Stimulated activated CD8-positive, alpha-beta memory T cell treated with anti-CD3 and anti-CD28 coated beads, Interleukin-7, amount 100 ng/mL, for 1 hour (primary cell): ENCODE measurements around the gene CCNE1.

Experiments used
- DNase-seq, 2 donors: peaks; one replicate each; pipeline ENCODE4 v3.0.0-alpha.2; 2020; ENCODE audit warnings: low read depth in 2 of 2

The CCNE1 gene

DNA sequence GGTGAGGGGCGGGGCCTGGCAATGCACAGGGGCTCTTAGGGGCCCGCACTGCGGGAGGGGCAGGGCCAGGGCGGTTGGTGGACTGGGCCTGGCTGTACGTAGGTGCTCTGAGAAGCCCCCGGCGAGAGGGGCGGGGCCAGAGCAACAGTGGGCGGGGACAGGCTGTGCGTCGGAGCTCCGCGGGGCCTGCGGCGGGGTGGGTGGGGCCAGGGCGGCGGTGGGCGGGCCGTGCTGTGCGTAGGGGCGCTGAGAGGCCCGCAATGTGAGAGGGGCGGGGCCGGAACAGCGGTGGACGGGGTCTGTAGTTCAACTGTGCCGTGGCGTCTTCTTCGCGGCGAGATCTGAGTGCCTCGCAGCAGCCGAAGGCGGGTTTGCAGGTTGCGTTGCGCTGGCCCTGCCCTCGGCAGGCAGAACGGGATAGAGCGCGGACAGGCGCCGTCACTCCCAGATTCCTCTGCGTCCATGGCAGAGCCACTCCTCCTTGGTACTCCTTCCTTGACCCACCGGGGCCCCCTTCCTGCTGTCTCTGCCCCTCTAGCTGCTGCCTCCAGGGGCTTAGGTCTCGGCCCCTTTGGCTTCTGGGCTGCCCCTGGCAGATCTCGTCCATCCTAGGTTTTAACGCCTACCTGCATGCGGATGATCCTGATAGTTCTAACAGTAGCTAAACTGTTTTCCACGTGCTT lies 33.2 kb downstream of the CCNE1 start:
- peak; percentile 92 for DNase-seq

- no peak for DNase-seq
Observed at GRCh38 chr19:29845574-29846176, 33.9 kb downstream of the CCNE1 start.

DNA sequence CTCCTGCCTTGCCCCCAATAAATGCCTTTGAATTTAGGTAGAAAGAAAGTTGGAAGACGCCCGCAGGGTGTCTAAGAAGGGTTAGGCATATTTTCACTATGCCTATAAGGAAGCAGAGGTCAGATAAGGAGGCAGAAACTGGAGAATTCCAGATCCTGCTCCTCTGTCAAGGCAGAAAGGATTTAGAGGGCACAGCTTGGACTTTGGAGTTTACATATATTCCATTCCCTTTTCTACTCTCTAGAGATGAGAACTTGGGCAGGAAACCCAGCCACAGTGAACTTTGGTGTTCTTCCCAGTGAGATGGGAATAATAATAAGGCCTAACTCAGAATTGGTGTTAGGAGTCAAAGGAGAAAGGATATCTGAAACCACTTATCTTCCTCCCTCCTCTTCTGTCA lies 37.4 kb downstream of the CCNE1 start:
- DNase-seq, result no peak

DNA sequence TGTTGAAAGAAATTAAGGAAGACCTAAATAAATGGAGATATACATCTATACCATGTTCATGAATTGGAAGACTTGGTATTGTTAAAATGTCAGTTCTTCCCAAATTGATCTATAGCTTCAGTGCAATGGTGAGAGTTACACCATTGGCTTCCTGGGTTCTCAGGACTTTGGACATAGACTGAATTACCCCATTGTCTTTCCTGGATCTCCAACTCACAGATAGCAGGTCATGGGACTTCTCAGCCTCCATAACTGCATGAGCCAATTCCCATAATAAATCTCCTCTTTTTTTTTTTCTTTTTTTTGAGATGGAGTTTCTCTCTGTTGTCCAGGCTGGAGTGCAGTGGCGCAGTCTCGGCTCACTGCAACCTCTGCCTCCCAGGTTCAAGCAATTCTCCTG lies 38.7 kb downstream of the CCNE1 start:
- no peak for DNase-seq

GRCh38 chr19:29851769-29852521 lies 40.2 kb downstream of the CCNE1 start:
- no peak for DNase-seq

GRCh38 chr19:29854033-29854432 lies 42.2 kb downstream of the CCNE1 start:
- no peak for DNase-seq

DNA sequence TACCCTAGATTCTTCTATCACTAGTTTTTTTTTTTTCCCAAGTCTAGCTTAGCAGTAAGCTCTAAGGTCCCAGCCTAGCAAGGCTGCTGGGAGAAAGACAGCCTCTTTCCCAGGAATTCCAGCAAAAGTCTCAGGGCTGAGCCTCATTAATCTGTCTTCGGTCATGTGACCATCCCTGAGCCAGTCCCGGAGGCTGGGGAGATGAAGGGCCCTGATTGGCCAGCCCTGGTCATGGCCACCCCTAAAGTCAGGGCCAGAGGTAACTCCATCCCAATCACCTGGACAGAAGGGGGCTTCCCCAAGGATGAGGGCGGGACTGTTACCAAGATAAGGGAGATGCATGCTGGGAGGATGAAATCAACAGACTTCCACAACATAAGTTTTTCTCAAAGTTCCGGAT lies 43.3 kb downstream of the CCNE1 start:
- DNase-seq, result no peak

DNA sequence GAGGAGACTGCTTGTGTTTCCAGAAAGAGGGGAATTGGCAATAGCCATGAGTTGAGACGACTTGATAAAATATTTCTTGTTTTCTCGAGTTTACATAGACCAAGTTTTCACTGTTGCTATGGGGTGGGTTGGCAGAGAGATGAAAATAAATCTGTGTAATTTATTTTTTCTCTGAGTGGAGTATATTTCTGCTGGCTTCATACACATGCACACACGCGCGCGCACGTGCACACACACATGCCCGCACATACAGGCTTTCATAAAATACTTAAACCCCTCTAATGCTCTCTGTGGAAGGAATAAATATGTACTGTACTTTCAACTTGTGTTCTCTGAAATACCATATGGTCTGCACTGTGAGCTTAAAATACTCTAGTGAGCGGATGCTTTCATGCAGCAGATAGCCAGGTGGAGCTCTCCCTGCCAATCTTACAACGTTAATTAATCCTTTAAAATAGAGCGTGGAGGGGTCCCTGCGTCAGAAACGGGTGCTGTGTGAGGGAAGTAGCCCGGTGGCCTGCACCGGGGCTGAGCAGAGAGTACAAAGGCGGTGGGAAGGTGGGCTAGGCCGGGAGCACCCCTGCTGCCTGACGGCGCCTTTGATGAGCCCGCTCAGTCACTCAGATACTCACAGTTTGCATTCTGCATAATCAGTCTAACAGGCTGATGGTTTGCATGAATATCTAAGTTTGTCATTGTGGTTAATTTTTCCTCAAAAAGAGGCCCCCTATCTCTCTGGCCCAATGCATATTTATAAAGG lies 44.1 kb downstream of the CCNE1 start:
- no peak for DNase-seq

GRCh38 chr19:29858000-29858596 lies 46.3 kb downstream of the CCNE1 start:
- no peak for DNase-seq

GRCh38 chr19:29858621-29859020 lies 46.8 kb downstream of the CCNE1 start:
- no peak for DNase-seq

DNA sequence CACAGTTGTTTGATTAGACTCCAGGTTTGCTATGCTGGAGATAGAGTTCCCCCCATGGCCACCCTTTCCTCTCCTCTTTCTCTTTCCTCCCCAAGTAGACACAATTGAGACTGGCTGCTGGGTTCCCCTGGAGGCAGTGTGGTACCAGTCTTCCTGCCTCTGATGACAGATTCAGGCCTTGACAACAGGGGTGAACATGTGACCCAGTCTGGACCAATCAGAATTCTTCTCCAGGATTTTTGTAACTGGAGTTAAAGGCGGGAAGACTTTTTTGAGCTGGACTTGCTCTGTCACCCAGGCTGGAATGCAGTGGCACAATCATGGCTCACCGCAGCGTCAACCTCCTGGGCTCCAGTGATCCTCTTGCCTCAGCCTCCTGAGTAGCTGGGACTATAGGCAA lies 48.7 kb downstream of the CCNE1 start:
- no peak for DNase-seq

- no peak for DNase-seq
Observed at GRCh38 chr19:29861574-29861973, 49.8 kb downstream of the CCNE1 start.

DNA sequence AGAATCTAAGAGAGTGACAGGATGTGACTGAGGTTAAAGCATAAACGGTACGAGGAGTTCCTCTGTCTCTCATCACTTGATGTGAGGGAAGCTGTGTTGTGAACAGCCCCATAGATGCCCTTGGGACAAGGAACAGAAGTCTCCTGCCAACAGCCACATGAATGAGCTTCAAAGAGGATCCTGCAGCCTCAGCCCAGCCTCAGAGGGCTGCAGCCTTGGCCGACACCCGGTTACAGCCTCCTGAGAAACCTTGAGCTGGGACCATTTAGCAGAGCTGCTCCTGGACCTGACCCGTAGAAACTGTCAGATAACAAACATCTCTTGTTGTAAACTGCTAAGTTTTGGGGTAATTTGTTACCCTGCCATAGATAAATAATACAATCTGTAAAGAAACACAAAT lies 54.2 kb downstream of the CCNE1 start:
- DNase-seq, result no peak

DNA sequence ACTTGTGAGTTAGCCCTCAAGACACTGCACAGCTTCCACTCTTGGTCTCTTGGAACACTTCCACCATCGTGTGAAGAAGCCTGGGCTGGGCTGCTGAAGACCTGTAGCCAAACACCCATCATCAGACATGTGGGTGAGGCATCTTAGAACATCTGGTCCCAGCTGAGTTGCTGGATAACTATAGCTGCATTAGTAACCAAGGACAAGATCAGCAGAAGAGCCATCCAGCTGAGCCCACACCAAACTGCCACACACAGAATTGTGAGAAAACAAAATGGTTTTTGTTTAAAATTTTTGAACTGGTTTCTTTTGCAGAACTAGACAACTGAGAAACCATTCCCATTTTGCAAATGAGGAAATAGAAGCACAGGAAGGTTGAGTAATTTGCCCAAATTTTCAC lies 56.2 kb downstream of the CCNE1 start:
- no peak for DNase-seq

GRCh38 chr19:29871143-29871542 lies 59.4 kb downstream of the CCNE1 start:
- DNase-seq, result no peak

DNA sequence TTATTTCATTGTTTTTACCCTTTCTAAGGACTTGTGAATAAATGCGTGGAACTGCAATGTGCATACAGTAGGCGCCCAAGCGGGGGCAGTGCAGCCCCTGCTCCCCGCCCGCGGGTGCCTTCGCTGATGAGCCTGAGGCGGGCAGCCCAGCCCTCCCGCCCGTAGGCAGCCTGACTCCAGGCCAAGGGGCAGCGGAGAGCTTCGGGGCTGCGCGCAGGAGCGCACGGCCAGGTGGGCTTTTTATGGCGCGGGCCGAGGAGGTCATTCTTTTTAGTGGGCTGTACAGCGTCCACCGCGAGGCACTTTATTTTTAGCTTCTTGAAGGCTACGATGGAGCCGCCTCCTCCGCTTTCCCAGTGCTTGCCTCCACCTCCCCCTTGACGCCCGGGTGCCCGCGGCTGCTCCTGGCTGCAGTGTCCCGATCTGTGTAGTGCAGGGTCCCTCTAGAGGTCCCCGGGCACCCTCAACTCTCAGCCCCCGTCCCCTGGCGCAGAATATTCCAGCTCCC lies 60.5 kb downstream of the CCNE1 start:
- no peak for DNase-seq

GRCh38 chr19:29873024-29873800 lies 61.4 kb downstream of the CCNE1 start:
- peak; percentile 19 to 42 for DNase-seq
